Gastroesophageal sphincter (tissue), 4 donors: ENCODE measurements around the gene SYNE4. TPM values are rescaled to one million over a fixed set of nuclear protein-coding genes. Genes with fewer than 3 reads are reported as not detected.
A peak's percentile ranks its signal among the peaks of the same experiment; 100 is the strongest.

Source experiments
- ATAC-seq: fragments of 150-250 bp; one replicate; pipeline ENCODE4 v1.9.1; 2016; ENCODE audit warnings: mild to moderate bottlenecking, moderate library complexity
- H3K27ac ChIP-seq, 4 donors: fragments of 200-600 bp; sonication (generic) in 3 of 4; 1 replicate in 3 of 4; 2 replicates in 1 of 4; pipeline ENCODE4 v1.5.1; 2016 to 2019
- H3K27me3 ChIP-seq: fragments of 200-600 bp; sonication (generic); one replicate; pipeline ENCODE4 v1.5.1; 2019
- H3K36me3 ChIP-seq, 2 donors: fragments of 200-600 bp; sonication (generic); one replicate each; pipeline ENCODE4 v1.5.1; 2019; ENCODE audit warnings: control low read depth in 1 of 2
- H3K4me1 ChIP-seq, 3 donors: fragments of 200-600 bp; sonication (generic); 1 replicate in 2 of 3; 2 replicates in 1 of 3; pipeline ENCODE4 v1.5.1; 2016 to 2019; ENCODE audit warnings: control low read depth in 2 of 3
- H3K4me3 ChIP-seq, 2 donors: fragments of 200-600 bp; sonication (generic); one replicate each; pipeline ENCODE4 v1.5.1; 2019; ENCODE audit warnings: mild to moderate bottlenecking in 1 of 2, moderate library complexity in 1 of 2
- H3K9me3 ChIP-seq, 3 donors: fragments of 200-600 bp; sonication (generic); one replicate each; pipeline ENCODE4 v1.5.1; 2017 to 2019; ENCODE audit warnings: control low read depth in 2 of 3
- EP300 ChIP-seq: sonication (generic); formaldehyde crosslinking; IDR thresholded peaks from one replicate; pipeline ENCODE4 v1.6.1; 2017; ENCODE audit warnings: antibody characterized with exemption, mild to moderate bottlenecking
- POLR2A ChIP-seq, 2 donors: fragments of 450-650 bp; IDR thresholded peaks; one replicate each; pipeline ENCODE4 v1.6.1; 2017; ENCODE audit warnings: antibody characterized with exemption in 2 of 2, mild to moderate bottlenecking in 2 of 2, moderate library complexity in 1 of 2
- POLR2AphosphoS5 ChIP-seq: sonication (generic); formaldehyde crosslinking; IDR thresholded peaks from one replicate; pipeline ENCODE4 v1.6.1; 2017; ENCODE audit warnings: antibody characterized with exemption
- WGBS, 2 donors: methylation state at CpG; one replicate each; pipeline ENCODE4 v1.1.5; 2018; ENCODE audit warnings: low coverage in 1 of 2; 5-methylcytosine and 5-hydroxymethylcytosine counted together
- total RNA-seq, 4 donors: library from RNA; depleted of rRNA; stranded (reverse); fragments of >200 nt; gene quantifications; one replicate each; pipeline ENCODE4 v1.1.0, GENCODE V29; 2016
- TF ChIP-seq, protein P1 (sequence below), 4 experiments: fragments of 200-600 bp in 2 of 4; fragments of 450-650 bp in 2 of 4; sonication (generic) in 1 of 4; IDR thresholded peaks; one replicate each; pipeline ENCODE4 v1.5.1; 2017 to 2019; ENCODE audit warnings: antibody characterized with exemption in 4 of 4, mild to moderate bottlenecking in 2 of 4, moderate library complexity in 2 of 4

The SYNE4 gene
- total RNA-seq, 4 donors from 2014 or later, result 0.39 to 0.62 (median 0.47) TPM; not detected in 1

DNA sequence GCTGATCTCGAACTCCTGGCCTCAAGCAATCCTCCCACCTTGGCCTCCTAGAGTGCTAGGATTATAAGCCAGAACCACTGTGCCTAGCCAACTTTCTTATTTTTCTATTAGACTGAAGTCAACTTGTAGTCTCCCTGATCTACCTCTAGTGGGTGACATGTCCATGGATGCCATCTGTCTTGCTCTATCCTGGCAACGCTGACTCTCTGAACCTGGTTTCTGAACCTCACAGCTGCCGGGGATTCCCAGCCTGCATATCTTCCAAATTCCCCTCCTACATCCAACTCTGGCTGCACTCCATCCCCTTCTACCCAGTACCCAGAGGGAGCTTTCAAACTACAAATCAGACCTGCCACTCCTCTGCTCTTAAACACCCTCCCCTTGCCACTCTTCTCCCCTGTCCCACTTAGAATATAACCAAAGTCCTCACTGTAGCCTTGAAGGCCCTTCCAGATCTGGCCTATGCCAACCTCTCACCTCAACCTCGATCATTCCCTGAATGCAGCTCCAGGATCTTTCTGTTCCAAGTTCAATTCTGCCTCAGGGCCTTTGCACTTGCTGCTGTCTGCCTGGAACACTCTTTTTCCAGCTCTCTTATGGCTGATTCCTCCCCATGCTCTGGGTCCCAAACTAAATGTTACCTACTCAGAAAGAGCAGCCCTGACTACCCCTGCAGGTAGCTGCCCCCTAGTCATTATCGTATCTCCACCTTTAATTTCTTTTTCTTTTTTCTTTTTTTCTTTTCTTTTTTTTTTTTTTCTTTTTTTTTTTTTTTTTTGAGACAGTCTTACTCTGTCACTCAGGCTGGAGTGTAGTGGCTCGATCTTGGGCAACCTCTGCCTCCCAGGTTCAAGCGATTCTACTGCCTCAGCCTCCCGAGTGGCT is 21.9 kb upstream of the SYNE4 start:
- WGBS, 2 donors, result 67 to 68% methylated on average over 5 to 8 of the region's 8 CpGs
- Histone ChIP-seq H3K27ac (peak overlapping the region in 2 of 4 donors; percentile 2 to 24), H3K27me3 (no peaks in the 10 kb centered on the region), H3K36me3 (peaks cover 0 to 40% of the 10 kb centered on the region in 2 donors), H3K4me1 (peaks cover 0 to 37% (median 5%) of the 10 kb centered on the region in 3 donors), H3K9me3 (no peaks in the 10 kb centered on the region), H3K4me3 (no peak overlapping the region)
- ATAC-seq, result no peak
- no peak for TF ChIP-seq EP300
- no peak for TF ChIP-seq POLR2A (IDR thresholded peaks at IDR 0.05)
- TF ChIP-seq, protein P1, sequence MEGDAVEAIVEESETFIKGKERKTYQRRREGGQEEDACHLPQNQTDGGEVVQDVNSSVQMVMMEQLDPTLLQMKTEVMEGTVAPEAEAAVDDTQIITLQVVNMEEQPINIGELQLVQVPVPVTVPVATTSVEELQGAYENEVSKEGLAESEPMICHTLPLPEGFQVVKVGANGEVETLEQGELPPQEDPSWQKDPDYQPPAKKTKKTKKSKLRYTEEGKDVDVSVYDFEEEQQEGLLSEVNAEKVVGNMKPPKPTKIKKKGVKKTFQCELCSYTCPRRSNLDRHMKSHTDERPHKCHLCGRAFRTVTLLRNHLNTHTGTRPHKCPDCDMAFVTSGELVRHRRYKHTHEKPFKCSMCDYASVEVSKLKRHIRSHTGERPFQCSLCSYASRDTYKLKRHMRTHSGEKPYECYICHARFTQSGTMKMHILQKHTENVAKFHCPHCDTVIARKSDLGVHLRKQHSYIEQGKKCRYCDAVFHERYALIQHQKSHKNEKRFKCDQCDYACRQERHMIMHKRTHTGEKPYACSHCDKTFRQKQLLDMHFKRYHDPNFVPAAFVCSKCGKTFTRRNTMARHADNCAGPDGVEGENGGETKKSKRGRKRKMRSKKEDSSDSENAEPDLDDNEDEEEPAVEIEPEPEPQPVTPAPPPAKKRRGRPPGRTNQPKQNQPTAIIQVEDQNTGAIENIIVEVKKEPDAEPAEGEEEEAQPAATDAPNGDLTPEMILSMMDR (IDR thresholded peaks at IDR 0.05), result peak in 1 of 4 experiments; percentile 13
- TF ChIP-seq POLR2AphosphoS5, result no peak

- Histone ChIP-seq H3K4me1 (peaks cover 0 to 34% (median 5%) of the 10 kb centered on the region in 3 donors), H3K4me3 (no peak overlapping the region), H3K27me3 (no peaks in the 10 kb centered on the region), H3K9me3 (no peaks in the 10 kb centered on the region), H3K36me3 (peaks cover 0 to 52% of the 10 kb centered on the region in 2 donors), H3K27ac (no peak overlapping the region)
- no peak for ATAC-seq
- TF ChIP-seq POLR2AphosphoS5 (no peak), POLR2A (IDR thresholded peaks at IDR 0.05) (no peak), EP300 (no peak)
- TF ChIP-seq, protein P1 (IDR thresholded peaks at IDR 0.05), result no peak
- 64 to 66% methylated on average over 7 to 10 of the region's 10 CpGs for WGBS, 2 donors
Measured at GRCh38 chr19:36028313-36029041, 19.9 kb upstream of the SYNE4 start.

DNA sequence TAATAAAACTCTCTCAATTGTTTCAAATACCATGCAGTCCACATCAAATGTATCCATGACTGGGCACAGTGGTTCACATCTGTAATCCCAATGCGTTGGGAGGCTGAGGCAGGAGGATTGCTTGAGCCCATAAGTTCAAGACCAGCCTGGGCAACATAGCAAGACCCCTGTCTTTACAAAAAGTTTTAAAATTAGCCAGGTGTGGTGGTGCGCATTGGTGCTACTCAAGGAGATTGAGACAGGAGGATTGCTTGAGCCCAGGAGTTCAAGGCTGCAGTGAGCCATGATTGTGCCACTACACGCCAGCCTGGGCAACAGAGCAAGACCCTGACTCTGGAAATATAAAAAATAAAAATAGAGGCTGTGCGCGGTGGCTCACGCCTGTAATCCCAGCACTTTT is 19.1 kb upstream of the SYNE4 start:
- H3K36me3 ChIP-seq, result peaks cover 0 to 60% of the 10 kb centered on the region in 2 donors

DNA sequence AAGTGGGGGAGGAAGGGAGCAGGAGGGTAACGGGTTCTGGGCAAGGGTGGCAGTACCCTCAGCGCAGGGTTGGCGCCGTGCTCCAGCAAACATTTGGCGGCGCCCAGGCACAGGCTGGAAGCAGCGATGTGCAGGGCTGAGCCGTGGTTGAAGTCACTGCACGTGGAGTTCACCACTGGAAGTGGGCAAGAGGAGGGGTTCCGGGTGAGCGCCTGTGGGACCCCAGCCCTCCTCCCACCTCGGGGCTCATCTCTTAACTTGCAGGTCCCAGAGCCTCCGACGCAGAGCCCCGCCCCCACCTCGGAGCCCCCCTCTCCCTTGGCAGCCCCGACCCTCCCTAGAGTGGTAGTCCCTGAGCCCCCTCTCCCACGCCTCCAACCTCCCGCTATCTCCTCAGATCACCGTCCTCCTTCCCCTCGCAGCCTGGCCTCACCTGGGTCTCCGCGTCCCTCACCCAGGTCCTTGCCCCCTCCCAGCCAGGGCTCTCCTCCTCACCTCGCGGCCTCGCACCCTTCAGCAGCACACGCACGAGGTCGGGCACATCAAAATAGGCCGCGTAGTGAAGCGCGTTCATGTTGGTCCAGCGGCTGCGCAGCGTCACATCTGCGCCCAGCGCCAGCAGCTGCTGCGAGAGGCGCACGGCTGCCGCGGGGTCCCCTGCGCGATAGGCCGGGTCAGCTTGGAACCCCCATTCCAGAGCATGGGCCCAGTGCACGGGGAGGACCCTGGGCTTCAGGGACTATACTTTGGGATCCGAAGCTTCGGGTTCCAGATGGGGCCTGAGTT is 17.7 kb upstream of the SYNE4 start:
- Histone ChIP-seq H3K27ac (no peak overlapping the region), H3K36me3 (peaks cover 0 to 74% of the 10 kb centered on the region in 2 donors), H3K27me3 (no peaks in the 10 kb centered on the region), H3K4me3 (no peak overlapping the region), H3K4me1 (peaks cover 0 to 12% (median 0%) of the 10 kb centered on the region in 3 donors), H3K9me3 (no peaks in the 10 kb centered on the region)
- TF ChIP-seq EP300 (no peak), POLR2AphosphoS5 (no peak), POLR2A (IDR thresholded peaks at IDR 0.05) (no peak)
- TF ChIP-seq, protein P1 (IDR thresholded peaks at IDR 0.05), result no peak
- ATAC-seq, result no peak
- WGBS, 2 donors, result 88 to 99% methylated on average over 10 to 11 of the region's 49 CpGs

More for the DNA sequence above, 19.1 kb upstream of the SYNE4 start:
- TF ChIP-seq, protein P1 (IDR thresholded peaks at IDR 0.05), result no peak
- TF ChIP-seq EP300 (no peak), POLR2A (IDR thresholded peaks at IDR 0.05) (no peak), POLR2AphosphoS5 (no peak)
- Histone ChIP-seq H3K27me3 (no peaks in the 10 kb centered on the region), H3K4me3 (no peak overlapping the region), H3K27ac (no peak overlapping the region), H3K9me3 (no peaks in the 10 kb centered on the region), H3K4me1 (peaks cover 0 to 26% (median 5%) of the 10 kb centered on the region in 3 donors)
- ATAC-seq, result no peak
- 90 to 96% methylated on average over 2 to 6 of the region's 6 CpGs for WGBS, 2 donors
